Prostate gland (tissue), 2 donors: ENCODE results near the gene DLGAP4.

Experiments
- CTCF ChIP-seq, 4 experiments: fragments of 200-600 bp in 2 of 4; fragments of 450-650 bp in 2 of 4; sonication (generic) in 2 of 4; IDR thresholded peaks; 1 replicate in 3 of 4; 2 replicates in 1 of 4; pipeline ENCODE4 v1.5.1; 2016 to 2019; ENCODE audit warnings: antibody characterized with exemption in 4 of 4, mild to moderate bottlenecking in 2 of 4, moderate library complexity in 2 of 4
- POLR2A ChIP-seq: fragments of 450-650 bp; IDR thresholded peaks from one replicate; pipeline ENCODE4 v1.6.1; 2016; ENCODE audit warnings: antibody characterized with exemption, mild to moderate bottlenecking
- POLR2AphosphoS5 ChIP-seq: sonication (generic); formaldehyde crosslinking; IDR thresholded peaks from one replicate; pipeline ENCODE4 v1.6.1; 2017; ENCODE audit warnings: antibody characterized with exemption

DNA sequence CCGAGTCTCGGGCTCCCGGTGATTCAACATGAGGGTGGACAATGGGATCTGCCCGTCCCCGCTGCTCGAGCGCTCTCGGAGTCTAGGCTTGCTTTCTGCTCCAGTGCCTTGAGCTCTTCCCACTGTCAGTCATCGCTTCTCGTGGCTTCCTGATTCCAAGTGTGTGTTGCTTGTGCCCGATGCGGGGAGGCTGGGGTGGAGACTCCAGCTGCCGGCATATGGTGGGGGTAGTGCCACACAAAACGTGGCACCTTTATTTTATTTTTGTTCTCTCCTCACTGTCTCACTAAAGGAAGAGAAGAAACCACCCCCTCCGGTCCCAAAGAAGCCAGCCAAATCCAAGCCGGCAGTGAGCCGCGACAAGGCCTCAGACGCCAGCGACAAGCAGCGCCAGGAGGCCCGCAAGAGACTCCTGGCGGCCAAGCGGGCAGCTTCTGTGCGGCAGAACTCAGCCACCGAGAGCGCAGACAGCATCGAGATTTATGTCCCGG is 220.4 kb downstream of the DLGAP4 start:
- TF ChIP-seq CTCF (IDR thresholded peaks at IDR 0.05) = no peak
- TF ChIP-seq POLR2A = no peak
- TF ChIP-seq POLR2AphosphoS5 = no peak
